Fibroblast of lung (primary cell): ENCODE data around the gene CMTM3.

Source experiments
- EZH2 ChIP-seq: IDR thresholded peaks from 2 replicates; pipeline ENCODE4 v1.5.1; 2012; ENCODE audit warnings: low read length, control low read depth, mild to moderate bottlenecking; ENCODE audit errors: missing control alignments
- TF ChIP-seq, protein P1 (sequence below), 2 donors: IDR thresholded peaks in 1 of 2; conservative IDR thresholded peaks in 1 of 2; 1 replicate in 1 of 2; 2 replicates in 1 of 2; pipeline ENCODE4 v1.5.1; 2011 to 2012; ENCODE audit warnings: low read length in 2 of 2, control low read depth in 1 of 2, inconsistent platforms in 1 of 2, low read depth in 1 of 2, mild to moderate bottlenecking in 1 of 2

DNA sequence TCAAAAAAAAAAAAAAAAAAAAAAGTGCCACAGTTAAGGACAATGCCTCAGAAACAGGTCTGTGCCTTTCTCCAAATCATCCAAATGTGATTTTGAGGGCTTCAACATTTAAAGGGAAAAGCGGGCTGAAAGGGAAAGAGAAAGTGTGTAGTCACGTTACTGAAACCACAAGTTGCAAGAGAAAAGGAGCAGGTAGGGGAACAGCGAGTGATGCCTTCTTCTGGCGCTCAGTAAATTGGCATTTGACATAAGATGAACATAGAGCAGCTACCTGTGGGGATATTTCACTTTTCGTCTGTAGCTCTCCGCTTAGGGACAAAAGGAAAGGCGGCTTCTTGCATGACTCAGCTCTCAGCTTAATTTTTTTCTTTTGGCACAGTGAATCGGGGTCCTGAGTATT is 14.2 kb upstream of the CMTM3 start:
- TF ChIP-seq, protein P1, sequence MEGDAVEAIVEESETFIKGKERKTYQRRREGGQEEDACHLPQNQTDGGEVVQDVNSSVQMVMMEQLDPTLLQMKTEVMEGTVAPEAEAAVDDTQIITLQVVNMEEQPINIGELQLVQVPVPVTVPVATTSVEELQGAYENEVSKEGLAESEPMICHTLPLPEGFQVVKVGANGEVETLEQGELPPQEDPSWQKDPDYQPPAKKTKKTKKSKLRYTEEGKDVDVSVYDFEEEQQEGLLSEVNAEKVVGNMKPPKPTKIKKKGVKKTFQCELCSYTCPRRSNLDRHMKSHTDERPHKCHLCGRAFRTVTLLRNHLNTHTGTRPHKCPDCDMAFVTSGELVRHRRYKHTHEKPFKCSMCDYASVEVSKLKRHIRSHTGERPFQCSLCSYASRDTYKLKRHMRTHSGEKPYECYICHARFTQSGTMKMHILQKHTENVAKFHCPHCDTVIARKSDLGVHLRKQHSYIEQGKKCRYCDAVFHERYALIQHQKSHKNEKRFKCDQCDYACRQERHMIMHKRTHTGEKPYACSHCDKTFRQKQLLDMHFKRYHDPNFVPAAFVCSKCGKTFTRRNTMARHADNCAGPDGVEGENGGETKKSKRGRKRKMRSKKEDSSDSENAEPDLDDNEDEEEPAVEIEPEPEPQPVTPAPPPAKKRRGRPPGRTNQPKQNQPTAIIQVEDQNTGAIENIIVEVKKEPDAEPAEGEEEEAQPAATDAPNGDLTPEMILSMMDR (conservative IDR thresholded peaks at IDR 0.05 in 1 of 2, IDR thresholded peaks at IDR 0.05 in 1 of 2; ENCODE audit: low read depth in 1 of 2, low read length in 2 of 2), result no peak
- no peak for TF ChIP-seq EZH2
